Stimulated activated CD4-positive, alpha-beta T cell treated with anti-CD3 and anti-CD28 coated beads, Interleukin-1b, Interleukin-23, amount 100 ng/mL, for 48 hours (primary cell): Measurements from ENCODE around the gene UFSP1.

ENCODE experiments used
- DNase-seq: peaks from one replicate; pipeline ENCODE4 v3.0.0-alpha.2; 2020

Gene UFSP1

GRCh38 chr7:100895701-100895955, 6.1 kb upstream of the UFSP1 start, which contains the start of gene ACHE:
Gene ACHE, minus strand, starts transcription at chr7:100895888. Its CDS starts 1,656 bp downstream, at chr7:100894232.
- DNase-seq, result no peak

GRCh38 chr7:100894860-100895700, 5.6 kb upstream of the UFSP1 start:
- no peak for DNase-seq

- no peak for DNase-seq
These were observed 4.6 kb upstream of the UFSP1 start for GRCh38 chr7:100893910-100894721.

GRCh38 chr7:100893318-100893895, 3.9 kb upstream of the UFSP1 start:
- no peak for DNase-seq

- DNase-seq, result no peak
These were observed 3.1 kb upstream of the UFSP1 start for GRCh38 chr7:100892364-100893317.

GRCh38 chr7:100891568-100892247, 2.2 kb upstream of the UFSP1 start:
- DNase-seq, result no peak

GRCh38 chr7:100890653-100891567, 1.4 kb upstream of the UFSP1 start:
- DNase-seq, result no peak

- DNase-seq, result no peak
These were observed 1.1 kb downstream of the UFSP1 start for GRCh38 chr7:100888291-100888987.

GRCh38 chr7:100887516-100888290, 1.8 kb downstream of the UFSP1 start:
- DNase-seq, result peak; percentile 50

GRCh38 chr7:100886936-100887515, 2.5 kb downstream of the UFSP1 start:
- no peak for DNase-seq

GRCh38 chr7:100886142-100886935, 3.2 kb downstream of the UFSP1 start:
- no peak for DNase-seq

GRCh38 chr7:100885440-100886141, 3.9 kb downstream of the UFSP1 start:
- DNase-seq, result no peak

- no peak for DNase-seq
These were observed 4.6 kb downstream of the UFSP1 start for GRCh38 chr7:100884736-100885439.

GRCh38 chr7:100882785-100883526, 6.6 kb downstream of the UFSP1 start:
- DNase-seq, result no peak

- no peak for DNase-seq
These were observed 7.3 kb downstream of the UFSP1 start for GRCh38 chr7:100882201-100882600.

- DNase-seq, result no peak
These were observed 8.4 kb downstream of the UFSP1 start for GRCh38 chr7:100881136-100881535.
